Measurements from ENCODE around the gene MYO7A.
A peak's percentile ranks its signal among the peaks of the same experiment; 100 is the strongest.

MYO7A gene

GRCh38 chr11:77184136-77184860 lies 56.3 kb downstream of the MYO7A start:
- no peak for DNase-seq (ENCODE audit: low read depth)

- no peak for DNase-seq (ENCODE audit: low read depth)
These were observed 58.3 kb downstream of the MYO7A start for GRCh38 chr11:77186302-77186701.

GRCh38 chr11:77187111-77187750 lies 59.2 kb downstream of the MYO7A start:
- DNase-seq (ENCODE audit: low read depth), result no peak

GRCh38 chr11:77187776-77188632 lies 60.0 kb downstream of the MYO7A start:
- peak; percentile 72 for DNase-seq (ENCODE audit: low read depth)

- no peak for DNase-seq (ENCODE audit: low read depth)
These were observed 60.8 kb downstream of the MYO7A start for GRCh38 chr11:77188633-77189491.

GRCh38 chr11:77189588-77190210 lies 61.7 kb downstream of the MYO7A start:
- no peak for DNase-seq (ENCODE audit: low read depth)

- no peak for DNase-seq (ENCODE audit: low read depth)
These were observed 62.5 kb downstream of the MYO7A start for GRCh38 chr11:77190331-77191075.

GRCh38 chr11:77191429-77191822 lies 63.4 kb downstream of the MYO7A start:
- no peak for DNase-seq (ENCODE audit: low read depth)

GRCh38 chr11:77191823-77192495 lies 63.9 kb downstream of the MYO7A start:
- DNase-seq (ENCODE audit: low read depth), result peak; percentile 42

- no peak for DNase-seq (ENCODE audit: low read depth)
These were observed 65.1 kb downstream of the MYO7A start for GRCh38 chr11:77193167-77193566.

GRCh38 chr11:77193911-77194830 lies 66.1 kb downstream of the MYO7A start:
- DNase-seq (ENCODE audit: low read depth), result no peak

GRCh38 chr11:77195071-77195755 lies 67.2 kb downstream of the MYO7A start:
- DNase-seq (ENCODE audit: low read depth), result no peak

GRCh38 chr11:77196961-77197360 lies 68.9 kb downstream of the MYO7A start:
- no peak for DNase-seq (ENCODE audit: low read depth)

GRCh38 chr11:77197626-77198320 lies 69.7 kb downstream of the MYO7A start:
- DNase-seq (ENCODE audit: low read depth), result no peak

- DNase-seq (ENCODE audit: low read depth), result peak; percentile 12
These were observed 70.4 kb downstream of the MYO7A start for GRCh38 chr11:77198440-77198849.

- DNase-seq (ENCODE audit: low read depth), result no peak
These were observed 71.2 kb downstream of the MYO7A start for GRCh38 chr11:77199137-77199745.
